ENCODE results near the gene SUPT3H. TPM values are rescaled to one million over a fixed set of nuclear protein-coding genes. Genes with fewer than 3 reads are reported as not detected.

SUPT3H gene
- polyA plus RNA-seq, 1 donor (not counting 4 experiments of a cell fraction or from before 2014, with no cell fraction given): 7.6 TPM

DNA sequence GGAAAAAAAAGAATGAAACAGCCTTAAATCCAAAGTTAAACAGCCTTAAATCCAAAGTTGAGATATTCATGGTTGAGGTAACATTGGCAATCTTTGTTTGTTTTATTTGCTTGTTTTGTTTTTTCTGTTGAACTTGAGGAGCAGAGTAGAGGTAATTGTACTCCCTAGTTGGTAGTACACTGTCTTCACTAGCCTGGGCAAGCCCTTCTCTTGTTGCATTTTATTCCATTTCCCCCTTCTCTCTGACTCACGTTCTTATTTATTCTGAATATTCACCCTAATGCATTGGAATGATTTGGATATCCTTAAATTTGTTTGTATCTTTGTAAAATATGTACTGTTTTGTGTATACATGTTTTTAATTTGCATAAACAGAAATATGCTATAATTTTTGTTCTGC is 592.6 kb downstream of the SUPT3H start:
- Histone ChIP-seq H2AFZ (ENCODE audit: control insufficient read depth, low read length) (peak overlapping the region; percentile 41), H3K27ac (ENCODE audit: control insufficient read depth, insufficient read depth, low read length) (no peak overlapping the region), H3K9me3 (ENCODE audit: control insufficient read depth, low read depth, low read length) (peaks cover 5% of the 10 kb centered on the region), H3K27me3 (ENCODE audit: control insufficient read depth, extremely low read depth, insufficient read depth, low read length) (no peaks in the 10 kb centered on the region), H3K79me2 (ENCODE audit: control insufficient read depth, insufficient read depth, low read length) (no peaks in the 10 kb centered on the region), H3K4me1 (ENCODE audit: control insufficient read depth, extremely low read depth, insufficient read depth, low read length) (no peaks in the 10 kb centered on the region), H3K9ac (ENCODE audit: control insufficient read depth, extremely low read depth, insufficient read depth, low read length) (no peak overlapping the region), H3K4me3 (ENCODE audit: control insufficient read depth in 2 of 3, extremely low read depth in 1 of 3, insufficient read depth in 2 of 3, low read depth in 1 of 3, low read length in 3 of 3) (no peak overlapping the region), H3K4me2 (ENCODE audit: control insufficient read depth, extremely low read depth, insufficient read depth, low read depth, low read length) (no peak overlapping the region), H3K9me1 (ENCODE audit: control insufficient read depth, extremely low read depth, insufficient read depth, low read length) (no peaks in the 10 kb centered on the region), H4K20me1 (ENCODE audit: control insufficient read depth, extremely low read depth, insufficient read depth, low read length) (no peaks in the 10 kb centered on the region), H3K36me3 (ENCODE audit: control insufficient read depth in 2 of 2, extremely low read depth in 1 of 2, insufficient read depth in 2 of 2, low read length in 2 of 2) (no peaks in the 10 kb centered on the region)
- FAIRE-seq (peak; percentile 17), DNase-seq (ENCODE audit: low read depth, low spot score) (no peak)
- TF ChIP-seq, protein P1, sequence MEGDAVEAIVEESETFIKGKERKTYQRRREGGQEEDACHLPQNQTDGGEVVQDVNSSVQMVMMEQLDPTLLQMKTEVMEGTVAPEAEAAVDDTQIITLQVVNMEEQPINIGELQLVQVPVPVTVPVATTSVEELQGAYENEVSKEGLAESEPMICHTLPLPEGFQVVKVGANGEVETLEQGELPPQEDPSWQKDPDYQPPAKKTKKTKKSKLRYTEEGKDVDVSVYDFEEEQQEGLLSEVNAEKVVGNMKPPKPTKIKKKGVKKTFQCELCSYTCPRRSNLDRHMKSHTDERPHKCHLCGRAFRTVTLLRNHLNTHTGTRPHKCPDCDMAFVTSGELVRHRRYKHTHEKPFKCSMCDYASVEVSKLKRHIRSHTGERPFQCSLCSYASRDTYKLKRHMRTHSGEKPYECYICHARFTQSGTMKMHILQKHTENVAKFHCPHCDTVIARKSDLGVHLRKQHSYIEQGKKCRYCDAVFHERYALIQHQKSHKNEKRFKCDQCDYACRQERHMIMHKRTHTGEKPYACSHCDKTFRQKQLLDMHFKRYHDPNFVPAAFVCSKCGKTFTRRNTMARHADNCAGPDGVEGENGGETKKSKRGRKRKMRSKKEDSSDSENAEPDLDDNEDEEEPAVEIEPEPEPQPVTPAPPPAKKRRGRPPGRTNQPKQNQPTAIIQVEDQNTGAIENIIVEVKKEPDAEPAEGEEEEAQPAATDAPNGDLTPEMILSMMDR (optimal IDR thresholded peaks at IDR 0.05 in 1 of 3, IDR thresholded peaks at IDR 0.05 in 1 of 3, conservative IDR thresholded peaks at IDR 0.05 in 1 of 3; ENCODE audit: extremely low read depth in 1 of 3, insufficient read depth in 2 of 3, low read length in 3 of 3): no peak
- TF ChIP-seq EZH2 (IDR thresholded peaks at IDR 0.05; ENCODE audit: low read length): no peak
- dilution Hi-C loops (cut with MboI; ENCODE audit: extremely low pct_ligation_motif_present, low sequenced_read_pairs): no loop called here

DNA sequence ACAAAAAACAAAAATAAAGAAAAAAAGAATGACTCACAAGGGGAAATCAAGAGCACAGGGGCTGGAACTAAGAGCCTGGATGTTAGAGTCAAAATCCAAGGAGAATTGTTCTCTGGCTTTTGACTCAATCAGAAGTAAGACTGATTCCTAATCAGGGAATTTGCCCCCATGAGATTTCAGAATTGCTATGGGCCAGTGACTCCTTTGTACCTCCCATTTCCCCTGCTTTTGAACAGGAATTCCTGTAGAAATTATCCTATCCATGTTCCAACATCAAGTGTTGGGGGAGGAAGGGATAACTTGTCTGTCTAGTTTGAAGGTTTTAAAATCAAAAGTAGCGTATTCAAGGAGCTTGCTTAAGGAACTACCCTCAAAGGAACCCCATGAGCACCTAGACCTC is 593.5 kb downstream of the SUPT3H start:
- no peak for FAIRE-seq
- no peak overlapping the region for H2AFZ ChIP-seq (ENCODE audit: control insufficient read depth, low read length)
- H3K9ac ChIP-seq (ENCODE audit: control insufficient read depth, extremely low read depth, insufficient read depth, low read length): no peak overlapping the region
- H3K27me3 ChIP-seq (ENCODE audit: control insufficient read depth, extremely low read depth, insufficient read depth, low read length): no peaks in the 10 kb centered on the region
- H3K79me2 ChIP-seq (ENCODE audit: control insufficient read depth, insufficient read depth, low read length): no peaks in the 10 kb centered on the region
- dilution Hi-C loops (cut with MboI; ENCODE audit: extremely low pct_ligation_motif_present, low sequenced_read_pairs): no loop called here
- no peaks in the 10 kb centered on the region for H3K9me1 ChIP-seq (ENCODE audit: control insufficient read depth, extremely low read depth, insufficient read depth, low read length)
- H3K27ac ChIP-seq (ENCODE audit: control insufficient read depth, insufficient read depth, low read length): no peak overlapping the region
- DNase-seq (ENCODE audit: low read depth, low spot score): no peak
- no peak for TF ChIP-seq EZH2 (IDR thresholded peaks at IDR 0.05; ENCODE audit: low read length)
- TF ChIP-seq, protein P1 (optimal IDR thresholded peaks at IDR 0.05 in 1 of 3, IDR thresholded peaks at IDR 0.05 in 1 of 3, conservative IDR thresholded peaks at IDR 0.05 in 1 of 3; ENCODE audit: extremely low read depth in 1 of 3, insufficient read depth in 2 of 3, low read length in 3 of 3): no peak
- no peak overlapping the region for H3K4me2 ChIP-seq (ENCODE audit: control insufficient read depth, extremely low read depth, insufficient read depth, low read depth, low read length)
- H3K4me1 ChIP-seq (ENCODE audit: control insufficient read depth, extremely low read depth, insufficient read depth, low read length): no peaks in the 10 kb centered on the region
- H4K20me1 ChIP-seq (ENCODE audit: control insufficient read depth, extremely low read depth, insufficient read depth, low read length): no peaks in the 10 kb centered on the region
- no peak overlapping the region for H3K4me3 ChIP-seq (ENCODE audit: control insufficient read depth in 2 of 3, extremely low read depth in 1 of 3, insufficient read depth in 2 of 3, low read depth in 1 of 3, low read length in 3 of 3)
- no peaks in the 10 kb centered on the region for H3K36me3 ChIP-seq (ENCODE audit: control insufficient read depth in 2 of 2, extremely low read depth in 1 of 2, insufficient read depth in 2 of 2, low read length in 2 of 2)
- H3K9me3 ChIP-seq (ENCODE audit: control insufficient read depth, low read depth, low read length): peaks cover 5% of the 10 kb centered on the region
